Activated T-cell treated with anti-CD3 and anti-CD28 coated beads, Interleukin-2, amount 50 U/mL, for 24 hours (primary cell): ENCODE data around the gene DCUN1D2.
"Not testable (repeated sequence)": the region's sequence is repeated elsewhere in the genome, so short reads cannot be mapped to it uniquely, and the experiment has no call there.

Source experiments
- DNase-seq: peaks from one replicate; pipeline ENCODE4 v3.0.0-alpha.2; 2020
- H3K27ac Mint-ChIP-seq: 2 replicates; pipeline ENCODE4 v1.8.0; 2020; ENCODE audit warnings: mild to moderate bottlenecking, mixed read lengths
- H3K27me3 Mint-ChIP-seq: 2 replicates; pipeline ENCODE4 v1.8.0; 2020; ENCODE audit warnings: mixed read lengths
- H3K36me3 Mint-ChIP-seq: 2 replicates; pipeline ENCODE4 v1.8.0; 2020; ENCODE audit warnings: low read depth, mixed read lengths
- H3K4me1 Mint-ChIP-seq: 2 replicates; pipeline ENCODE4 v1.8.0; 2020; ENCODE audit warnings: low read depth, mixed read lengths
- H3K4me3 Mint-ChIP-seq: 2 replicates; pipeline ENCODE4 v1.8.0; 2020; ENCODE audit warnings: mild to moderate bottlenecking, moderate library complexity, mixed read lengths
- H3K9me3 Mint-ChIP-seq: 2 replicates; pipeline ENCODE4 v1.8.0; 2020; ENCODE audit warnings: mixed read lengths

DCUN1D2 gene

GRCh38 chr13:113445791-113446487 lies 44.6 kb downstream of the DCUN1D2 start:
- Mint-ChIP-seq H3K27me3 (no peaks in the 10 kb centered on the region), H3K4me1 (no peaks in the 10 kb centered on the region), H3K4me3 (no peak overlapping the region), H3K36me3 (peaks cover 4% of the 10 kb centered on the region), H3K9me3 (peaks cover 4% of the 10 kb centered on the region), H3K27ac (no peak overlapping the region)
- DNase-seq: no peak

DNA sequence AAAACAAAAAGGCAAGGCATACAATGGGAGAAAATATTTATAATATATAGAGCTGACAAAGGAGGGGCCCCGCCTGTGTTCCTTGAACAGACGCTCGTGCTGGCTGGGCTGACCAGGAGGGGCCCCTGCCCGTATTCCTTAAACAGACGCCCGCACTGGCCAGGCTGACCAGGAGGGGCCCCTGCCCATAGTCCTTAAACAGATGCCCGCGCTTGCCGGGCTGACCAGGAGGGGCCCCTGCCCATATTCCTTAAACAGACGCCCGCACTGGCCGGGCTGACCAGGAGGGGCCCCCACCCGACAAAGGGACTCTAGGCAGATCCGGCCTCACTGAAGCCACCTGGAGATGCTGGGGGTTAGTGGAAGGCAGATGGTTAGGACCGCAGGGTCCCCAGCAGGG lies 46.5 kb downstream of the DCUN1D2 start:
- peaks cover 4% of the 10 kb centered on the region for H3K36me3 Mint-ChIP-seq
- H3K27ac Mint-ChIP-seq: no peak overlapping the region
- no peak overlapping the region for H3K4me3 Mint-ChIP-seq
- H3K9me3 Mint-ChIP-seq: peaks cover 4% of the 10 kb centered on the region
- DNase-seq: no peak
- no peaks in the 10 kb centered on the region for H3K27me3 Mint-ChIP-seq
- no peaks in the 10 kb centered on the region for H3K4me1 Mint-ChIP-seq

DNA sequence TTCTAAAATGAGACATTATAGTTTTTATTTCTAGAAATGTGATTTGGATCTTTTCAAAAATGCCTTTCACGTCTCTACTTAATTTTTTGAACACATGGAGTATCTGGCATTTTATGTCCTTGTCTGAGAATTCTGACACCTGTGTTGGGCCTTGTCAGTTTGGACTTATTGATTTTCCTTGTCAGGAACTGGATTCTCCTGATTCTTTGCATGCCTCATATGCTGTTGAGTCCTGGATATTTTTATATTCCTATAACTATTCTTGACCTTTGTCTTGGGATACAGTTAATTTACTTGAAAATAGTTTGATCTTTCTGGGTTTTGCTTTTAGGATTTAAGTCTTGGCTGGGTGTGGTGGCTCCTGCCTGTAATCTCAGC lies 47.5 kb downstream of the DCUN1D2 start:
- H3K27me3 Mint-ChIP-seq: no peaks in the 10 kb centered on the region
- H3K4me1 Mint-ChIP-seq: no peaks in the 10 kb centered on the region
- no peak overlapping the region for H3K27ac Mint-ChIP-seq
- H3K9me3 Mint-ChIP-seq: peaks cover 4% of the 10 kb centered on the region
- no peak for DNase-seq
- peaks cover 4% of the 10 kb centered on the region for H3K36me3 Mint-ChIP-seq
- H3K4me3 Mint-ChIP-seq: no peak overlapping the region

- peaks cover 4% of the 10 kb centered on the region for H3K9me3 Mint-ChIP-seq
- no peak overlapping the region for H3K4me3 Mint-ChIP-seq
- peaks cover 4% of the 10 kb centered on the region for H3K36me3 Mint-ChIP-seq
- no peak overlapping the region for H3K27ac Mint-ChIP-seq
- H3K4me1 Mint-ChIP-seq: no peaks in the 10 kb centered on the region
- H3K27me3 Mint-ChIP-seq: no peaks in the 10 kb centered on the region
- no peak for DNase-seq
Measured at GRCh38 chr13:113442354-113442984, 48.0 kb downstream of the DCUN1D2 start.

DNA sequence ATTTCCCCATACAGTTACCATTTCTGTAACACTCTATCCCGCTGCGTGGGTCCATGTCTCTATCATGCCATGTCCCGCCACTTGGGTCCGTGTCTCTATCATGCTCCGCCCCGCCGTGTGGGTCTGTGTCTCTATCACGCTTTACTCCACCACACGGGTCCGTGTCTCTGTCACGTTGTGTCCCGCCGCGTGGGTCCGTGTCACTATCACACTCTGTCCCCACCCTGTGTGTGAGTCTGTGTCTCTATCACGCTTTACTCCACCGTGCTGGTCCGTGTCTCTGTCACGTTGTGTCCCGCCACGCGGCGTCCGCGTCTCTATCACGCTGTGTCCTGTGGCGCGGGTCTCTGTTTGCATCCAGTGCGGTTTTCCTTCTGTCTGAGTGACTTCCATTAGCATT lies 48.9 kb downstream of the DCUN1D2 start:
- Mint-ChIP-seq H3K27ac (no peak overlapping the region), H3K27me3 (no peaks in the 10 kb centered on the region), H3K36me3 (peaks cover 4% of the 10 kb centered on the region), H3K4me3 (no peak overlapping the region), H3K4me1 (no peaks in the 10 kb centered on the region), H3K9me3 (peaks cover 4% of the 10 kb centered on the region)
- no peak for DNase-seq

DNA sequence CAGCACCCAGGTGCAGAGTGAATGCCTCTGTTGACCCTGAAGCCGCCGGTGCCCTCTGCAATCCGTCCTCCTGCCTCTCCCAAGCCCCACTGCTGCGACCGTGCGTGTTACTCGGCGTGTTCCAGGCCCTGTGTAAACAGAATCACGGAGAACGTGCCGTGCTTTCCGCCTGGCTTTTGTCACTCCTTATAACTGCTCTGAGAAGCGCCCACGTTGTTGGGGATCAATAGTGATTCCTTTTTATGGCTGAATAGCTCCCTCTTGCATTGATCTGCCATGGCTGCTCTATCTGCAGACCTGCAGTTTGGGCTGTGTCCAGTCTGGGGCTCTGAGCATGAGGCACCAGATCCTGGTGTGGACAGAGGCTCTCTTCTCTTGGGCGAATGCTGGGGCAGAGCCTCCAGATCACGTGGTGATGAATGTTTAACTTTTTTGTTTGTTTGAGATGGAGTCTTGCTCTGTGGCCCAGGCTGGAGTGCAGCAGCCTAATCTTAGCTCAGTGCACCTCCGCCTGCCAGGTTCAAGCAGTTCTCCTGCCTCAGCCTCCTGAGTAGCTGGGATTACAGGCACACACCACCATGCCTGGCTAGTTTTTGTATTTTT lies 53.0 kb downstream of the DCUN1D2 start:
- H3K36me3 Mint-ChIP-seq: peaks cover under 1% of the 10 kb centered on the region
- no peak overlapping the region for H3K4me3 Mint-ChIP-seq
- DNase-seq: no peak
- H3K9me3 Mint-ChIP-seq: peaks cover 3% of the 10 kb centered on the region
- no peak overlapping the region for H3K27ac Mint-ChIP-seq
- H3K4me1 Mint-ChIP-seq: no peaks in the 10 kb centered on the region
- H3K27me3 Mint-ChIP-seq: no peaks in the 10 kb centered on the region

DNA sequence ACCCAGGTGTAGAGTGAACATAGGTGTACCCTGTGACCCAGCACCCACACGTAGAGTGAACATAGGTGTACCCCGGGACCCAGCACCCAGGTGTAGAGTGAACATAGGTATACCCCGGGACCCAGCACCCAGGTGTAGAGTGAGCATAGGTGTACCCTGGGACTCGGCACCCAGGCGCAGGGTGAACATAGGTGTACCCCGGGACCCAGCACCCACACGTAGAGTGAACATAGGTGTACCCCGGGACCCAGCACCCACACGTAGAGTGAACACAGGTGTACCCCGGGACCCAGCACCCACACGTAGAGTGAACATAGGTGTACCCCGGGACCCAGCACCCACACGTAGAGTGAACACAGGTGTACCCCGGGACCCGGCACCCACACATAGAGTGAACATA lies 53.6 kb downstream of the DCUN1D2 start:
- not testable (repeated sequence) for H3K27ac Mint-ChIP-seq, DNase-seq, H3K4me3 Mint-ChIP-seq, H3K36me3 Mint-ChIP-seq, H3K4me1 Mint-ChIP-seq, H3K27me3 Mint-ChIP-seq, H3K9me3 Mint-ChIP-seq

DNA sequence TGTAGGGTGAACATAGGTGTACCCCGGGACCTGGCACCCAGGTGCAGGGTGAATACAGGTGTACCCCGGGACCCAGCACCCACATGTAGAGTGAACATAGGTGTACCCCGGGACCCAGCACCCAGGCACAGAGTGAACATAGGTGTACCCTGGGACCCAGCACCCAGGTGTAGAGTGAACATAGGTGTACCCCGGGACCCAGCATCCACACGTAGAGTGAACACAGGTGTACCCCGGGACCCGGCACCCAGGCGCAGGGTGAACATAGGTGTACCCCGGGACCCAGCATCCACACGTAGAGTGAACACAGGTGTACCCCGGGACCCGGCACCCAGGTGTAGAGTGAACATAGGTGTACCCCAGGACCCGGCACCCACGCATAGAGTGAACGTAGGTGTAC lies 54.6 kb downstream of the DCUN1D2 start:
- peak; percentile 33 for DNase-seq
- not testable (repeated sequence) for H3K4me1 Mint-ChIP-seq, H3K9me3 Mint-ChIP-seq, H3K27me3 Mint-ChIP-seq, H3K36me3 Mint-ChIP-seq, H3K27ac Mint-ChIP-seq, H3K4me3 Mint-ChIP-seq

- Mint-ChIP-seq H3K27me3 (no peaks in the 10 kb centered on the region), H3K4me1 (no peaks in the 10 kb centered on the region), H3K4me3 (no peak overlapping the region), H3K27ac (no peak overlapping the region), H3K36me3 (no peaks in the 10 kb centered on the region), H3K9me3 (no peaks in the 10 kb centered on the region)
- no peak for DNase-seq
Measured at GRCh38 chr13:113433391-113433916, 57.1 kb downstream of the DCUN1D2 start.

- H3K4me3 Mint-ChIP-seq: no peak overlapping the region
- no peak for DNase-seq
- H3K27ac Mint-ChIP-seq: no peak overlapping the region
- H3K36me3 Mint-ChIP-seq: no peaks in the 10 kb centered on the region
- H3K27me3 Mint-ChIP-seq: no peaks in the 10 kb centered on the region
- H3K9me3 Mint-ChIP-seq: no peaks in the 10 kb centered on the region
- no peaks in the 10 kb centered on the region for H3K4me1 Mint-ChIP-seq
Measured at GRCh38 chr13:113432506-113433270, 57.8 kb downstream of the DCUN1D2 start.

- no peaks in the 10 kb centered on the region for H3K9me3 Mint-ChIP-seq
- no peak overlapping the region for H3K27ac Mint-ChIP-seq
- H3K4me1 Mint-ChIP-seq: no peaks in the 10 kb centered on the region
- H3K4me3 Mint-ChIP-seq: no peak overlapping the region
- no peaks in the 10 kb centered on the region for H3K27me3 Mint-ChIP-seq
- no peak for DNase-seq
- H3K36me3 Mint-ChIP-seq: no peaks in the 10 kb centered on the region
Measured at GRCh38 chr13:113431171-113431570, 59.3 kb downstream of the DCUN1D2 start.

DNA sequence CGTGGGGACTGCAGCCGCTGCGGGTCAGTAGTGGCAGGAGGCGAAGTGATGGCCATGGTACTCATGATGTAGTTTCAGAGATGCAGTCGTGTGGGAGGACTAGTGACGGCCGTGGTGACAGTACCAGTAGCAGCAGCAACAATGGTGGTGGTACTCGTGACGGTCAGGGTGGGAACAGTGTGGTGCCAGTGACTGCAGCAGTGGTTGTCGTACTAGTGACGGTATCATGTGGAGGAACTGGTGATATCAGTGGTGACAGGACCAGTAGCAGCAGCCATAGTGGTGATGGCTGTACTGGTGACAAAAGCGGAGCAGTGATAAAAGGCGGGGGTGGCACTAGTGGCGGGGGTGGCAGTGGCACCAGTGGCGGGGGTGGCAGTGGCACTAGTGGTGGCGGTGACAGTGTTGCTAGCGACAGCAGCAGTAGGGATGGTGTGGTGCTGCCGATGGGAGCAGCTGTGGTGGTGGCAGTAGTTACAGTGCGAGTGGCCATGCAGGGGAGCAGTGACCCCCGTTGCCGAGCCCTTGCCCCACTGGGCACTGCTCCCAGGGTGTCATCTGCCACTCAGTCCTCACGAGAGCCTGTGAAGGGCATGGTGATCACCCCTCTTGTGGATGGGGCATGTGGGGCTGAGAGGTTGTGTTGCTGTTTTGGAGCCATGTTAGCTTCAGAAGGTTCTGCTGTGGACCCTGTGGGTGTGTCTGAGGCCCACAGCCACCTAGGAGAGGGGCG lies 60.0 kb downstream of the DCUN1D2 start:
- H3K4me3 Mint-ChIP-seq: no peak overlapping the region
- DNase-seq: no peak

DNA sequence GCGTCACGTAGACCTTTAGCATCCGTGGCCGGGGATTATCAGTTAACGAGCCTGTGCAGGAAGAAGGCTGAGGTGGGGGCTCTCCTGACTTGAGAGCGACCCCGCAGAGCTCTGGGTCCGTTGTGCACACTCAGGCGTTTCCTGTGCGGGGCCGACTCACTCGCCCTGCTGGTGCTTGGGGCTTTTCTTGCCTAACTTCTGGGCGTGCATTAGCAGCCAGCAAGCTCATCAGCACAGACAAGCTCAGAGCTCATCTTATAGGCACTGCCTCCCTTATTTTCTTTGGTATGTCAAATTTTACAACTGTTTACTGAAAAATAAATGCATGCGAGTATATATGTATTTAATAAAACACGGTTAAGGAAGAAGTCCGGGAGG lies 60.9 kb downstream of the DCUN1D2 start:
- DNase-seq: no peak
- H3K9me3 Mint-ChIP-seq: no peaks in the 10 kb centered on the region
- H3K36me3 Mint-ChIP-seq: no peaks in the 10 kb centered on the region
- no peaks in the 10 kb centered on the region for H3K27me3 Mint-ChIP-seq
- no peaks in the 10 kb centered on the region for H3K4me1 Mint-ChIP-seq
- no peak overlapping the region for H3K4me3 Mint-ChIP-seq
- H3K27ac Mint-ChIP-seq: no peak overlapping the region

More for the DNA sequence above, 60.0 kb downstream of the DCUN1D2 start:
- Mint-ChIP-seq H3K27me3 (no peaks in the 10 kb centered on the region), H3K27ac (no peak overlapping the region), H3K9me3 (no peaks in the 10 kb centered on the region), H3K36me3 (no peaks in the 10 kb centered on the region), H3K4me1 (no peaks in the 10 kb centered on the region)

DNA sequence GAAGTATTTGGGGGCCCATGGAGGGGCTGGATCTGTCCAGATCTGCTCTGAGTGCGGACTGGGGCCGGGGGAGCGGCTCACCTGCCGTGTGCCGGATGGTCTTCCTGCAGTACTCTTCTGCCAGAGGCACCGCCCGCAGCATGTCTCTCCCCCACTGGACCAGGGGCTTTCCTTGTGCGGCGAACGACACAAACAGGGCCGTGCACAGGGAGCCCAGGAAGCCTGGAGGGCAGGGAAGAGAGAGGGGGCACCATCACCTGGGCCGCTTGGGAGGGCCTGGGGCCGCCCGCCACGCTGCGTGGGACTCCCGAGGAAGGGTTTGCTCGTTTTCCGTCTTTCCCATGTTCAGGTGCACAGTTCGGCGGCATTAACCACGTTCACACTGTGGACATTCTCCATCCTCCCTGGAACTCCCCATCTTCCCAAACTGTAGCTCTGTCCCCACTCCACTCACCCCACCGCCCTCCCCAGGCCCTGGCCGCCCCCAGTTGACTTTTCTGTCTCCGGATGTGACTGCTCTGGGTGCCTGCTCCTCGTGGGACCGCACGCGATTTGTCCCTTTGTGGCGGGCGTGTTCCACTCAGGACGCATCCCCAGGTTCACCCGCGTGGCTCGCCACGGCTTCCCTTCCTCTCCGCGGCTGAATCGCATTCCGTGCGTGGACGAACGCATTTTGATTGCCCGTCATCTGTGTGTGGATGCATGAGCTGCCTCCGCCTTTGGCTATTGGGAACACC lies 61.5 kb downstream of the DCUN1D2 start:
- Mint-ChIP-seq H3K27me3 (no peaks in the 10 kb centered on the region), H3K36me3 (no peaks in the 10 kb centered on the region), H3K9me3 (no peaks in the 10 kb centered on the region), H3K4me1 (no peaks in the 10 kb centered on the region), H3K27ac (no peak overlapping the region), H3K4me3 (no peak overlapping the region)
- no peak for DNase-seq
